ENCODE measurements around the gene DPF1.

DNA sequence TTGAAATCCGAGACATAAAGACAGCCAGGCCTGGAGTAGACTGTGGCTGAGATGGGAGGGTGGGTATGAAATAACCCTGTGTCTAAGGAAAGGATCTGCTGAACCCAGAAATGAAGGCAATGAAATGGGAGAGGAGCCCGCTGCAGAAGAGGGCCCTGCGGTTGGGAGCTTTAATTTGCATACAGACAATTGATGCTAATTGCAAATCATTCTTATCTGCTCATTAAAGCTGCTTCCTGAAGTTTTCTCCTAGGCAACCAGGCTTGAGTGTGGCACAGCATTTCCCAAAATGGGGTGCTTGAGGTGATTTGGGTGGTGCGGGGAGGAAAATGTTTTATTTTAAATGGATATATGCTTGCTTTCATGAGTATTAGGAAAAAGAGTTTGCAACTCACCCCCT, 55.4 kb downstream of the DPF1 start:
- TF ChIP-seq, protein P1, sequence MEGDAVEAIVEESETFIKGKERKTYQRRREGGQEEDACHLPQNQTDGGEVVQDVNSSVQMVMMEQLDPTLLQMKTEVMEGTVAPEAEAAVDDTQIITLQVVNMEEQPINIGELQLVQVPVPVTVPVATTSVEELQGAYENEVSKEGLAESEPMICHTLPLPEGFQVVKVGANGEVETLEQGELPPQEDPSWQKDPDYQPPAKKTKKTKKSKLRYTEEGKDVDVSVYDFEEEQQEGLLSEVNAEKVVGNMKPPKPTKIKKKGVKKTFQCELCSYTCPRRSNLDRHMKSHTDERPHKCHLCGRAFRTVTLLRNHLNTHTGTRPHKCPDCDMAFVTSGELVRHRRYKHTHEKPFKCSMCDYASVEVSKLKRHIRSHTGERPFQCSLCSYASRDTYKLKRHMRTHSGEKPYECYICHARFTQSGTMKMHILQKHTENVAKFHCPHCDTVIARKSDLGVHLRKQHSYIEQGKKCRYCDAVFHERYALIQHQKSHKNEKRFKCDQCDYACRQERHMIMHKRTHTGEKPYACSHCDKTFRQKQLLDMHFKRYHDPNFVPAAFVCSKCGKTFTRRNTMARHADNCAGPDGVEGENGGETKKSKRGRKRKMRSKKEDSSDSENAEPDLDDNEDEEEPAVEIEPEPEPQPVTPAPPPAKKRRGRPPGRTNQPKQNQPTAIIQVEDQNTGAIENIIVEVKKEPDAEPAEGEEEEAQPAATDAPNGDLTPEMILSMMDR (IDR thresholded peaks at IDR 0.05) = no peak
- TF ChIP-seq EZH2 (IDR thresholded peaks at IDR 0.05) = no peak
- TF ChIP-seq EZH2phosphoT487 (IDR thresholded peaks at IDR 0.05) = no peak

All from neural progenitor cell (in vitro differentiated cells).